Uterus (tissue), 2 donors: Measurements from ENCODE around the gene SAMD4A.

Experiments used
- POLR2A ChIP-seq, 2 donors: fragments of 450-650 bp; IDR thresholded peaks; one replicate each; pipeline ENCODE4 v1.6.1; 2016; ENCODE audit warnings: antibody characterized with exemption in 2 of 2, mild to moderate bottlenecking in 1 of 2, moderate library complexity in 1 of 2
- TF ChIP-seq, protein P1 (sequence below), 4 experiments: fragments of 200-600 bp in 2 of 4; fragments of 450-650 bp in 2 of 4; sonication (generic) in 2 of 4; IDR thresholded peaks; one replicate each; pipeline ENCODE4 v1.5.1; 2016 to 2019; ENCODE audit warnings: antibody characterized with exemption in 4 of 4, mild to moderate bottlenecking in 2 of 4, moderate library complexity in 1 of 4

DNA sequence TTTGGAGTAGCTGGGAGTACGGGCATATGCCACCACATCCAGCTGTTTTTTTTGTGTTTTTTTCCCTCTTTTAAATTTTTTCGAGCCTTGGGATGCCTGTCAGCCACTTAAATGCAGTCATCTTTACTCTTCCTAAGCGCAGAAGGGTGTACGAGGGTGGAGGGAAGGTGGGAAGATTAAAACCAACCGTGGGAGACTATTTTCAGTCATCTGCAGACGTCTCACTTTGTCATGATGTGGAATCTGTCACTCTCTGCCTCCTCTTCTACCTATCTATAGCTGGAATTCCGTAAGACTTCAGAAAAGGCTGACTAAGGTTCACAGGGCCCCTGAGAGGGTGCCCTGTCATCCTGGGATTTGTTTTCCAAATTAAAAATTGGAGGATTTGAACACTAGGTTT, 105.3 kb downstream of the SAMD4A start:
- TF ChIP-seq, protein P1, sequence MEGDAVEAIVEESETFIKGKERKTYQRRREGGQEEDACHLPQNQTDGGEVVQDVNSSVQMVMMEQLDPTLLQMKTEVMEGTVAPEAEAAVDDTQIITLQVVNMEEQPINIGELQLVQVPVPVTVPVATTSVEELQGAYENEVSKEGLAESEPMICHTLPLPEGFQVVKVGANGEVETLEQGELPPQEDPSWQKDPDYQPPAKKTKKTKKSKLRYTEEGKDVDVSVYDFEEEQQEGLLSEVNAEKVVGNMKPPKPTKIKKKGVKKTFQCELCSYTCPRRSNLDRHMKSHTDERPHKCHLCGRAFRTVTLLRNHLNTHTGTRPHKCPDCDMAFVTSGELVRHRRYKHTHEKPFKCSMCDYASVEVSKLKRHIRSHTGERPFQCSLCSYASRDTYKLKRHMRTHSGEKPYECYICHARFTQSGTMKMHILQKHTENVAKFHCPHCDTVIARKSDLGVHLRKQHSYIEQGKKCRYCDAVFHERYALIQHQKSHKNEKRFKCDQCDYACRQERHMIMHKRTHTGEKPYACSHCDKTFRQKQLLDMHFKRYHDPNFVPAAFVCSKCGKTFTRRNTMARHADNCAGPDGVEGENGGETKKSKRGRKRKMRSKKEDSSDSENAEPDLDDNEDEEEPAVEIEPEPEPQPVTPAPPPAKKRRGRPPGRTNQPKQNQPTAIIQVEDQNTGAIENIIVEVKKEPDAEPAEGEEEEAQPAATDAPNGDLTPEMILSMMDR (IDR thresholded peaks at IDR 0.05) = no peak
- TF ChIP-seq POLR2A (IDR thresholded peaks at IDR 0.05) = no peak
